Activated gamma-delta T cell (primary cell): ENCODE measurements around the gene C16orf78.
"Not testable (repeated sequence)": the region's sequence is repeated elsewhere in the genome, so short reads cannot be mapped to it uniquely, and the experiment has no call there.

ENCODE experiments used
- DNase-seq: peaks from one replicate; lab custom pipeline; 2025; lab: John Stamatoyannopoulos, UW

Gene C16orf78

DNA sequence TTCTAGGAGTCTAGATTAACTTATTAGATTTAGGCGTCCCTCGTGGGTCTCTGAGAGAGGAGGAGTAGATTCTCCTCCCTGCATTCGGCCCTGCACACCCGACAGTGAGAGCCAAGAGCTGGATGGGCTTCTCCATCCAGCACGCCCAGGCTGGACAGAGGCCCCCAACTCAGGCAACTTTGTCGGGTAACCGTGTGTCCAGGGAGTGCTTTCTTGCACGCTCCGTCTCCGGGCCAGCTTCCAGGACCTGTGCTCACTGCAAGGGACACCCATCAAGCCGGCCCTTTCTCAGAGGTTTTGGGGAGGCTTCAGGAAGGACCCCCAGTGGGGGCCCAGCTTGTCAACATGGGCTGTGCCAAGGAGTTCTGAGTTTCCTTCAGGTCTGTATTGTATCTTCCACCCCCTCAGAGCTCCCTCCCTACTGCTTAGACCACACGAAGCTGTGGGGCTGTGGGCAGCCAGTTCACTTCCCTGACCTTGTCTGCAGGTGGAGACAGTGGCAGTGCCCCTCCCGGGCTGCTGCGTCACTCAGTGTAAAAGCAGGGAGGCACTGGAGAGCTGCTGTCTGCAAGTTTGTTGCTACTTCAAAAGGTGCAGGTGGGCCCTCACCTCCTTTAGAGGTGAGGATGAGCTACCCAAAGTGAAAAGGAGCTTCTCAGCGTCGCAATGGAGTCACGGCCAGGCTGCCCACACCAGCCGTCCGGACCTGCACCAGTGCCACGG is 24.0 kb upstream of the C16orf78 start:
- no peak for DNase-seq

DNA sequence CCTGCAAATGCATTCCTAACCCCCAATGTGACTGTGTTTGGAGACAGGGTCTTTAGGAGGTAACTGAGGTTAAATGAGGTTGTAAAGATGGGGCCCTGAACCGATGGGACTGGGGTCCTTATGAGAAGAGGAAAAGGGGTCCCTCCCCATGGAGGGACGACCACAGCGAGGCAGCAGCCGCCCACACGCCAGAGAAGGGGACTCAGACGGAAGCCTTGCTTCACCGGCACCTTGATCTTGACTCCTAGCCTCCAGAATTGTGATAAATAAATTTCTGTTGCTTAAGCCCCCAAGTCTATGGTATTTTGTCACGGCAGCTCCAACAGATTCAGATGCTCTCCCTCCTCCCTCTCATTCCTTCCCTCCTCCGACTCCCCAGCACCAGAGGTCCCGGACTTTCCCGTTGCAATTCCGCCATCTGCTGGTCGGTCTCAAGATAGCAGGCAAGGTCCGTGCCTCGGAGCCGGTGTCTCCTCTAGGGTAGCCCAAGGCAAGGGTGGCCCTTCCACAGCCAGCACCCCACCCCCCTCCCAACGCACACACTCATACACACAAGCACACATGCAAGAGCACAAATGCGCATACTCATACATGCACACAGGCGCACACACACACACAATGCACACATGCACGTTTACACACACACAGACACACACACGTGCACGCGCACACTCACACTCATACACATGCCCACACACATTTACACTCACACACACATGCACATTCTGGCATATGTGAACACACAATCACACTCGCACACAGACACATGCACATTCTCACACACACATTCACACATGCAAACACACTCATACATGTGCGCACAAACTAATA is 23.1 kb upstream of the C16orf78 start:
- DNase-seq, result no peak

DNA sequence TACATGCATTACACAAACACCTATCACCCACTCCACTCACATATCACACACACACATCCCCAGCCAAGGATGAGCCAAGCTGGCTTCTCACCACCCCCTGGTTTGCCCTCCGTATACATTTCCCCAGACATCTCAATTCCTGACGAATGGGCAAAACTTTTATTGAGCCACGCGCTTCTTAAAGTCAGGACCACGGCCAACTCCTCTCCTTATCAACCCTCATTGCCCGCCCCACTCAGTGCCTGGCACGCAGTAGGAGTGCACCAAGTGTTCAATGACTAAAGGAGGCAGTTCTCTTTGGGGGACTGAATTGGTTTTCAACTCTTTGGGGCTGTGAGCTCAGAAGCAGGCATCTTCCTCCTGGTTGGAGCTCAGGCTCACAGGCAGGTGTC is 22.5 kb upstream of the C16orf78 start:
- DNase-seq, result no peak

DNA sequence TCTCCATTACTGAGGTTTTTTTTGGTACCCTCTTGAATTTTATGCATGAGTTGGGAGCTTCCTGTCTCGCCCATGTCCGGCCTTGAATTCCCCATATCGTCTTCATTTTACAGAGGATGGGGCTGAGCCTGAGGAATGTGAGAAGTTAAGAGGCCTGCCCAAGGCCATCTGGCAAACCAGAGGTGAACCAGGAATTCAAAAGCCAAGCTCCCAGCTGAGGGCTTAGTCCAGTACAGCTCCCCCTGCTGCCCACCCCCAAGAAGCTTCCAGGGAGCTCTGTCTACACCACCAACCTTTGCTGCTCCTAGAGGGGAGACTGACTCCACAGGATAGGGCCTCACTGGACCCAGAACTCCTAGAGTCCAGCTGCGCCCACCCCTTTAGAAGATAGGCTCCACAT is 20.7 kb upstream of the C16orf78 start:
- DNase-seq, result no peak

DNA sequence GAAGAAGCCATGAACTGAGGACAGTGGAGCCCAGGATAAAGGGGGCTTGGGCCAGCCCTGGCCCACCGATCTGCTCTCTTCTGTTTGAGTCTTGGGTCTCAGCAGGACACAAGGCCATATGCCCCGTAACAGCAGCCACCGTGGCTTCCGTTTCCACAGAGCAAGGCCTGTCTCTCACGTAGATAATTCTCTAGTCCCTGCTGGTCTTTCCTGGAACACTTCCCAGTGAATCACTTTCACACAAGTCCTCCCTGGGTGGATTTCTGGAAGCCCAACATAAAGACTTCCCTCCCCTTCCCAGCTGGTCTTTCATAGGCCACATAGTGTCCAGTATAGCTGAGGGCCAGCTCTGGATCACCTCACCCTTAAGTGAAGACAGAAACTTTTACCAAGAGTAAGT is 19.9 kb upstream of the C16orf78 start:
- no peak for DNase-seq

DNA sequence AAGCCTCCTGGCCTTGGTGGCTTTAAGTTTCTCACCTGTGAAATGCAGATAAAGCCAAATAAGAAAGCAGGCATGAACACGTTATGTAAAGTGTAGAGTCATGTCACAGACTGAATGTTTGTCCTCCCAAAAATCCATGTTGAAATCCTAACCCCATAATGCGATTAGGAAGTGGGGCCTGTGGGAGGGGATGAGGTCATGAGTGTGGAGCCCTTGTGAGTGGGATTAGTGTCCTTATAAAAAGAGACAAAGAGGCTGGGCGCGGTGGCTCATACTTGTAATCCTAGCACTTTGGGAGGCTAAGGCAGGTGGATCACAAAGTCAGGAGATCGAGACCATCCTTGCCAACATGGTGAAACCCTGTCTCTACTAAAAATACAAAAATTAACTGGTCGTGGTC is 19.5 kb upstream of the C16orf78 start:
- DNase-seq, result no peak

DNA sequence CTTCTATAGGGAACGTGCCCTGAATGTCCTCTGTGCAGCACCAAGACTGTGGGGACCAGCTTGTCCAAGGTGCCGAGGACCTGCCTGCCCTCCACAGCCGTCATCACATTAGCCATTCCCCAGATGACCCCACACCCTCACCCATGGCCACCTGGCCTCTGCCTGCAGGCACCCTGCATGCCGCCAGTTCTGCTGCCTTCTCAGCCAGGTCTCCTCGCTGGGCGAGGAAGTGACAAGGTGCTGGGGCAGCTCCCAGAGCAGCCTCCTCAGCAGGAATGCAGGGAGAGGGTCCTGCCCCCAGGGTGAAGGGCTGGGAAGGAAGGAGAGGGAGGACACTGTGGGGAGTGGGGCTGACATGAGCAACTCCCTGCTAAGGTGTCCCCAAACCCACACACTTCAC is 18.6 kb upstream of the C16orf78 start:
- DNase-seq, result no peak

DNA sequence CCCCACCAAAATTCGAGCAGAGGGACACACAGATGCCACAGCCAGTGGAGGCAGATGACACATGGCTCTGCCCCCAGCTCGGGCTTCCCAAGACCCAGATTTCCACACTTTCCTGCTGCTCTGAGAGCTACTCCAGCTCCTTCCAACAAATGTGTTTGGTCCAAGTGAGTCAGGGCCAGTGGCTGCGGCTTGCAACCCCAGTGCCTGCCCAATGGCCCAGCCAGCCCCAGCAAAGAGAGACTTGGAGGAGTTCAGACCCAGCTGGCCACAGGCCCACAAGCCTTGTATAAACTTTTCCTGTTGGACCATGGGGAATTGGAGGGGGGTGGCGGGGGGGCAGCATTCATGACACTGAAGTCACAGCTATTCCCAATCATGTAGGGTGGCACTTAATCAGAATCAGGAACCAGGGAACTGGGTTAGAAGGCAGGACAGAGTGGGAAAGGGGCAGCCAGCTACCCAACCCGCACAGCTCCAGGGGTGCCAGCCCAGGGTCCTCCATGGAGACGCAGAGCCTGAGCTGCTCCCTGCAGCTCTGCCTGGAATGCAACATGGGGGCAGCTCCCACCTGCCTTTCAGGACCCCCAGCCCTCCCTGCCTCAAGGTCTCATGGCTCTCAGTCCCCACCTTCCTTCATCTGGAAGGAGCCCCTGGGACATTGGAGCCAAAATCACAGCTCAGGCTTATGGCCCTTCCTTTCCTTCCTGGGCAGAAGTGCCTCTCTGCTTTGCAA is 17.5 kb upstream of the C16orf78 start:
- DNase-seq, result no peak

DNA sequence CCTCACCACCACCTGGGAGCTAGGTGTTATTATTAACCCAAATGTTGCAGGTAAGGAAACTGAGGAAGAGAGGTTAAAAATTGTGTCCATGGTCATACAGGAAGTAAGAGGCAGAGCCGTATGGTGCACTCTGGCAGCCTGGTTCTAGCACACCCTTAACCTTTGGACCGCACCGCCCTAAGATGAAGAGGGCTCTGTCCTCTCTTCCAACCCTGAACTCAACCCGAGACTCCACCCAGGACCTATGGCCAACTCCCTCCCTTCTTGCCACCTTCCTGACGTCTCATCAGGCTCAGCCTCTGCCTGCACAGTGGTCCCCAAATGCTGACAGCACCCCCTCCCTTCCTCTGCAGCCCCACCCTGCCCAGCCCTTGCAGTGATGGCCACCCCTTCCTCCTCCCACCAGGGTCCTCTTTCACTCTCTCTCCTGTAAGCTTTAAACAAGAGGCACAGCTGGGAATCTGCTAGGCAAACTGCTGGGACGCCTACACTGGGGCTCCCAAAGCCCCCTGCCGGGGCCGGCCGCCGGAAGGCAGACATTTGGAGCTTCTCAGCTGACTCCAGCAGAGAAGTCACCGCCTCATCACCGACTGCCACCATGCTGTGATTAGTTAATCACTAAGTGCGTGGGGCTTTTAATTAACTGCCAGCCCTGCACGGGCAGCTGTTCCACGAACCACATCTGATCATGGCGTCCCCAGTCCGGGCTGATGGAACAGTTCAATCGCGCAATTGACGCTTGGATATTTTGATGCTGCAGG is 16.7 kb upstream of the C16orf78 start:
- DNase-seq, result no peak

DNA sequence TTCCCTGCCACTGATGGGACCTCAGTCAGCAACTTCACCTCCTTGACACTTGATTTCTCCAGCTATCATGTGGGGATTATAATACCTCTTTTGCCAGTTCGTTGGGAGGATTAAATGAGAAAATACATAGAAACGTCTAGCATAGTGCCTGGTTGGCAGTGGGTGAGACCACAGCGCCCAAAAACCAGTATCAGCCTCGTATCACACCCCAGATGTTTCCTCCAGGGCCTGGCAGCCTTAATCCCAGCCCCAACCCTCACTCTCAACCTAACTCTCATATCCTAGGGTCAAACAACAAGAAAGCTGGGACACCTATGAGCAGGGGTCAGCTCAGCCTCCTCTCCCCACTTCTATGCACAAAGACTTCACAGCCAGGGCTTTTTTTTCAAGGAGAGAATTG is 14.0 kb upstream of the C16orf78 start:
- DNase-seq, result no peak

DNA sequence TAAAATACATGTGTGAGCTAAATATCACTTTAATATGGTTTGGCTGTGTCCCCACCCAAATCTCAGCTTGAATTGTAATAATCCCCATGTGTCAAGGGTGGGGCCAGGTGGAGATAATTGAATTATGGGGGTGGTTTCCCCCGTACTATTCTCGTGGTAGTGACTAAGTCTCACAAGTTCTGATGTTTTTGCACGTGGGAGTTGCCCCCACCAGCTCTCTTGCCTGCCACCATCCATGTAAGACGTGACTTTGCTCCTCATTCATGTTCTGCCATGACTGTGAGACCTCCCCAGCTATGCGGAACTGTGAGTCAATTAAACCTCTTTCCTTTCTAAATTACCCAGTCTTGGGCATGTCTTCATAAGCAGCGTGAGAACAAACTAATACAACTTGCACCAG is 11.9 kb upstream of the C16orf78 start:
- DNase-seq, result not testable (repeated sequence)

DNA sequence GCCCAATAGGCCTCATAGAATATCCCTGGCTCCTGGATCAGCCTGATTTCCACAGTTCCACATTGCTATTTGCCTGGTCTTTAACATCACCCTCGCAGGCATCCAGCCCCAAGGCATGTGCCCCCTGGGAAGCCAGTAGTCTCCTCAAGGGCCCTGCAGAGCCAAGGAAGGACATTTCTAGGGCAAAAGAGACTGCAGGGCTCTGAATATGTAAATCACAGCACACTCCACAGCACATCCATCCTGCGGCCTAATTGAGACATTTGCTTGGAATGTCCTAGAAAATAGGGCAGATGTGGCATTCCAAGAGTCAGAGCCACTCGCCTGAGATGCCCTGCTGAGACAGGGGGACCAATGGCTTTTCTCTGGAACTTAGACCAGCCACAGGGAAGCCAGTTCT is 11.4 kb upstream of the C16orf78 start:
- no peak for DNase-seq

DNA sequence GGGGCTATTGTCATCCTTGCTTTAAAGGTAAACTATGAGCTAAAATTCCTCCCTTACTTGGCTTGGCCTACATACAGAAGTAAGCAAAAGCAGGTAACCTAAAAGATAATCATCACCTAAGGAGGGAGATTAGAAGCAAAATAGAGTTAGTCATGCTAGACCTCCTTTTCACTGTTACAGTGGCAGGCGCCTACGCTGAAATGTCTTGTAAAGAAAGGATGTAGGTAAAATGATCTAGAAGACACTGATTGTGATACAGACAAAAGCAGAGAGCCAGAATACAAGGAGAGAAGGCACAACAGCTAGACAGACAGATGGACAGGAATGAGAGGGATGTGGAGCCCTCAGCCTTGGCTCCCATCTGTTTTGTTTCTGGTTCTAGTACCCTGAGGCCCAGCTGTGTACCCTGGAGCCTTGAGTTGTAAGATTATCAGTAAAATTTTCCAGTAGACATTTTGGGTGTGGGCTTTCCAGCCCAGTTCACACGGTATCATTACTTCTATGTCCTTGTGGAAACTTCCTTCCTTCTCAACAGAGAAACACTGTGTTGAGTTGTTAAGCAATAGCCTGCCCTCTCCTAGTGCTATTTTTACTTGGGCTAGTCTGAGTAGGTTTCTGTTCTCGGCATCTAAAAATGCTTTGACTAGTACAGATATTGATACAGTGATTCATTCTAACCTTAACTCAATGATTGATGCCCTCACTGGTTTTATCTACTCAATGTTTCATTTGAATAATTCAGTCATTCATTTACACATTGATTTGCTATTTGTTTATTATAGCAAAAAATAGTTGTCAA is 7.7 kb upstream of the C16orf78 start:
- DNase-seq, result no peak

DNA sequence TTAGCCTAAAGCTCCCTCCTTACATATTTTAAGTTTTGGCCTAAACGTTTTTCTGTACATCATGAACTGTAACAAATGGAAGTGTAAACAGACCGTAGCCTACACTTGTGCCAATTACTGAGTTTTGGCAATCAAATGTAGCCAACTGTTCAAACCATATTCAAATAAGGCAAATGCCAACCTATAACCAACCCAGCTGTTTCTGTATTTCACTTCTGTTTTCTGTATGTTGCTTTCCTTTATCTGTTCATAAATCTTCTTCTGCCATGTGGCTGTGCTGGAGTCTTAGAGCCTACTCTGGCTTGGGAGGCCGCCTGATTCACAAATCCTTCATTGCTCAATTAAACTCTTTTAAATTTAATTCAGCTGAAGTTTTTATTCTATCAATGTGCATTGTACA is 6.9 kb upstream of the C16orf78 start:
- no peak for DNase-seq

DNA sequence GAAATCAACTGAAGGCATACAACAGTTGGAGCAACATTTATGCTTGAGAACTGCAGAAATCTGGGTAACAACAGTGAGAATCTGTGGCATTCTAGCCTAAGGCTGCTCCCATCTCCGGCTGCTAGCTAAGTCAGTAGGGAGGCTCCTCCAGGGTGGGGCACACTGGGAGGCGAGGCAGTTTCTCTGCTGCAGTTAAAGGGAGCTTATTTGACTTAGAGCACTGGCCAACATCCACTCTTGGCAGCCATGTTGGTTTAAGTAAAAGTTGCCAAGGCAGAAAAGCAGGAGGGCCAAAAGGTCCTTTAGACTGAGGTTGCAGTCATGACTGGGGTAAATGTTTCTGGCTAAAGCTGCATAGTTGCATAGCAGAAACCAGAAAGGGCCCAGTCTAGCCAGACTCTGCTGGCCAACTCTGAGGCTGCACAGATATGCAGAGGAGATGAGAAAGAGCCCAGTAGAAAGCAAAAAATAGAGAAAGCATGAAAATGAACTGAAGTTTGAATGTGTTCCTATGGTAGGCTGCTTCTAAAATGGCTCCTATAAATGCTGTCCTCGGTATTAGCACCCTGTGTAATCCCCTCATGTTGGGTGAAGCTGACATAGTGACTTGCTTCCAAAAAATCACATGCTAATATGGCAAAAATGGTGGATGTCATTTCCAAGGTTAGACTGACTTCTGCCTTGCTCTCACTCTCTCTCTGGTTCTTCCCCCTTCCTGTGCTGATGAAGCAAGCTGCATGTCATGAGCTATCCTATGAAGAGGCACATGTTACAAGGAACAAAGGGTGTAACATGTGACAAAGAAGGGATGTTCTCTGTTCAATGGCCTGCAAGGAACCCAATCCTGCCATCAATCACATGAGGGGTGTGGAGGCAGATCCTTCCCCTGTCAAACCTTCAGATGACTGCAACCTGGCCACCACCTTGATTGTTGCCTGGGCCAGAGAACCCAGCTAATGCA is 3.7 kb upstream of the C16orf78 start:
- no peak for DNase-seq

DNA sequence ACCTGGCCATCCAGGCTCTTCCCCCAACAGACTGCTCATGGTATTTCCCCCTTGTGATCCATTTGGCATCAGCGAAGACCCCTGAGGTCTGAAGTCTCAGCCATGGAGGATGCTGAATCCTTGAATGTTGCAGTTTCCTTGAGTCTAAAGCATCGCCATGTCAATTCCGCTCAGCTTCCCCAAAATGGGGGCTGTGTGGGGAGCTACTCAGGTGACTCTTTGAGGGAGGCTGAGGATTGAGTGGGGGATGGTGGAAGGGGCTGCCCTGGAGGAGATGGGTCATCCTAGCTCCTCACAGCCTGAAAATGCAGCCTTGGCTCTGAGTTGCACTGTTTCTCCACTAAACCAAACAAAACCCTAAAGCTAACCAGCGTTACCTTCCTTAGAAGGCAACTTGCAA is 2.6 kb downstream of the C16orf78 start:
- no peak for DNase-seq

DNA sequence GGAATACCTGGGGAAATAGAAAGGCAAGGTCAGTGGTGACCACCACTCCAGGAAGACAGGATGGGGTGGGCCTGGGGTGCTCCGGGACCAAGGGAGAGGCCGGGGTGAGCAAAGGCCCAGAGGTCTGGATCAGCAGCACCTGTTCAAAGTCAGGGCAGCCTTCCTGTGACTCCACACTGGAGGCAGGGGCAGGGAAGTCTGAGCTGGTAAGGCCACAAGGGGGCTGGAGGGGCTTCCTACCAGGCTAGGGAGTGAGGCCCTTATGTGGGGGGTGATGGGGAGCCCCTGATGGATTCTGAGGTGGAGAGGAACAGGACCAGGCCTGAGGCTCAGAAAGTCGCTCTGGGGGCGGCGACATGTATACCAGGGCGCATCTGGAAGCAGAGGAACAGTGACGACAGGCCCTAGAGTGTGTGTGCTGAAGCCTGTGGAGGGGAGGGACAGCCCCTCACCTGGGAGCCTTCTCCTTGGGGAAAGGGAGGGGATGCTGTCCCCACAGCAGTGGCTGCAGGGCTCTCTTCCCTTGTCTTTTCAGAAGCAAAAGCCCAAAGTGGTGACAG is 3.7 kb downstream of the C16orf78 start:
- DNase-seq, result no peak

DNA sequence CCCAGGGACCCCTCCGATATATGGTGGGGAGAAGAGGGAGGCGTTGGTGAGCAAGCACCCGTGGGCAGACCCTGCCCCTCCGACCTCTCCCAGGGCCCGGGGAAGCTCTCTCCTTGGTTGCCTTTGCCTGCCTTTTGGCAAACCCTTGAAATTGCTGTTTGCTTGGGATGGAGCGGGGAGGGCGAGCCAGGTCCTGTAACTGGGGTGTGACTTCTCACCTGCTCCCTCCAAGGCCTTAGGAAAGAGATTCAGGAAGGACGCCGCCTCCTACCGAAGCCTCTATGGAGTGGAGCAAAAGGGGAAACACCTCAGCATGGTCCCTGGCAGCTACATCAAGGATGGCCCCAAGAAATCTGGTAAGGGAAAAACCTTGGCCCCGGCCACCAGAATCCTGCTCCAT is 4.6 kb downstream of the C16orf78 start:
- no peak for DNase-seq

DNA sequence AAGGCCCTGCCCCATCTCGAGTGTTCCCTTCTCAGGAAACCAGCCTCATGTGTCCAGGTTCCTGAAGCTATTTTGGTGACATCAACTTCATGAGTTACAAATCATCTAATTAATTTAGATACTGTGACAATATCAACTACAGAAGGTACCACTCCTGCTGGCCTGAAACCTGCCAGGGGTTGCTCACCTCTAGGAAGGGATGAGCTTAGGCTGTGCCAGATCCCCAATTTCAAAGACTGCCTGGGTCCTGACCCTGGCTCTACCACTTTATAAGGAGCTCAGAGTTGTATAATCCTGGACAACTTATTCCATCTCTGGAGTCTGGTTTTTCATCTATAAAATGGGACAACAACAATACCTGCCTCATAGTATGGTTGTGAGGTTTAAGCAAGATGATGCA is 5.2 kb downstream of the C16orf78 start:
- DNase-seq, result no peak

DNA sequence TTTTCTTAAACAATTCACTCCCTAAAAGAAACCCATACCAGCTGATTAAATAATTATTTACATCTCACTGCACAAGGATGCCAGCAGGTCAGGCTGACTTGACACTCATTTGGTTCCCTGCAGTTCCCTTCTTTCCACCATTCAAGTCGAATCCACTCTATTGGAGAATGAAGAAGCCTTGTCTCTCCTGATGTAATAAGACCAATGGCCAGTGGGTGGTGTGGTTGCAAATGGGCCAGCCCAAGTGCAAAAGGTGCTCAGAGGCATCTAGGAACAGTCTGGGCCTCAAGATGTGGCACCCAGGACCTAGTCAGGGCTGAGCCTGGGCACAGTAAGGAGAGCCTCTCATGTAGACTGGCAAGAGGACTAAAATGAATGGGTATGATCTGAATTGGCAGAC is 9.3 kb downstream of the C16orf78 start:
- DNase-seq, result no peak
